WTC11 (cell line): ENCODE data around the gene PRDM2.

Experiments used
- ATF1 ChIP-seq: sonication (generic); formaldehyde crosslinking; IDR thresholded peaks from 2 replicates; pipeline ENCODE4 v1.8.1; 2023; ENCODE audit warnings: mild to moderate bottlenecking, moderate library complexity, missing genetic modification reagents
- FOXP1 ChIP-seq: sonication (generic); formaldehyde crosslinking; IDR thresholded peaks from 2 replicates; pipeline ENCODE4 v1.8.0; 2022; ENCODE audit warnings: missing genetic modification reagents, mild to moderate bottlenecking, moderate library complexity, borderline replicate concordance
- SMAD4 ChIP-seq: sonication (generic); formaldehyde crosslinking; IDR thresholded peaks from 2 replicates; pipeline ENCODE4 v1.8.0; 2022; ENCODE audit warnings: mild to moderate bottlenecking, missing genetic modification reagents

DNA sequence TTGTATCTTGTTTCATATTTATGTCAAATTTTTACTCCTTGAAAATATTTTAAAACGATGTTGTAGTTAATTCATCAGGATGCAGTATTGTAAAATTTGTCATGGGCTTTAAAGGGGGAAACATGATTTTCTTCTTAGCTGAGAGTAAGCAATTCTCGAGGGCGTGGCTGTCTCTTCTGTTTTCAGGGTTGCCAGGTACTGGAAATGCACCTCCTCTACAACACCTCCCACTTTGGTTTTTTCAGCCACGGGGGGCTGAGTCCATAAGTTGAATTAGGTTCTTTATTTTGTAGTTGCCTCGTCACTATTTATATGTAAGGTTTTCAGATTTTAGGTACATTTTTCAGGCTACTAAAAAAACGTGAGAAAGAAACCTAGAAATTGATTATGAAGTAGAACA lies 64.0 kb downstream of the PRDM2 start:
- TF ChIP-seq ATF1 (no peak), SMAD4 (no peak), FOXP1 (no peak)
